ENCODE measurements around the gene LSS.

GRCh38 chr21:46165098-46165497 is 63.5 kb downstream of the LSS start:
- TF ChIP-seq CTCF (optimal IDR thresholded peaks at IDR 0.05 in 1 of 3, IDR thresholded peaks at IDR 0.05 in 1 of 3, conservative IDR thresholded peaks at IDR 0.05 in 1 of 3; ENCODE audit: extremely low read depth in 1 of 3, insufficient read depth in 2 of 3, low read length in 3 of 3) (no peak), EZH2 (IDR thresholded peaks at IDR 0.05; ENCODE audit: low read length) (no peak)
